GM19023 (cell line): Measurements from ENCODE around the gene OSBPL2.

ENCODE experiments used
- ATAC-seq: cut with Tn5 transposase; IDR thresholded peaks from one replicate; pipeline ENCODE4 v1.9.1; 2021; ENCODE audit warnings: mild to moderate bottlenecking, moderate library complexity; ENCODE audit not compliant: unreplicated experiment

The OSBPL2 gene

DNA sequence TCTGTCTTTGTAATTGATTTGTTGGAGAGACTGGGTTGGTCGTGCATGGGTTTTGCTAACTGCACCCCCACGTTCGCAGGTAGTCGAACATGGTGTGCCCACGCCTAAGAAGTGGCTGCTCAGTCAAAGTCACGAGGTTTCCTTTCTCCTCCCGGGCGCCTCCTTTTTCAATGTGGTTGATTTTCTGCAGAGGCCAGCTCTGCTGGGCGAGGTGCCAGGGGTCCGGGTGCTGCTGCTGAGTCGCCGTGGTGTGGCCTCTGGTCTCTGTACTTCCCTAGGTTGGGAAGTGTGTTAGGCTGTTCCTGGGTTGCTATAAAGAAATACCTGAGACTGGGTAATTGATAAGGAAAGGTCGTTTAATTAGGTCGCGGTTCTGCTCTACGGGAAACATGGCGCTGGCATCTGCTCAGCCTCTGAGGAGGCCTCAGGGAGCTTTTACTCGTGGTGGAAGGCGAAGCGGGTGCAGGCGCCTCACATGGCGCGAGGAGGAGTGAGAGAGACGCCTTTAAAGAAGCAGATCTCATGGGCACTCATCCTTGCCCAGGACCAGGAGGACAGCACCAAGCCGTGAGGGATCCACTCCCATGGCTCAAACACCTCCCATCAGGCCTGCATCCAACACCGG lies 14.1 kb downstream of the OSBPL2 start:
- ATAC-seq: no peak

DNA sequence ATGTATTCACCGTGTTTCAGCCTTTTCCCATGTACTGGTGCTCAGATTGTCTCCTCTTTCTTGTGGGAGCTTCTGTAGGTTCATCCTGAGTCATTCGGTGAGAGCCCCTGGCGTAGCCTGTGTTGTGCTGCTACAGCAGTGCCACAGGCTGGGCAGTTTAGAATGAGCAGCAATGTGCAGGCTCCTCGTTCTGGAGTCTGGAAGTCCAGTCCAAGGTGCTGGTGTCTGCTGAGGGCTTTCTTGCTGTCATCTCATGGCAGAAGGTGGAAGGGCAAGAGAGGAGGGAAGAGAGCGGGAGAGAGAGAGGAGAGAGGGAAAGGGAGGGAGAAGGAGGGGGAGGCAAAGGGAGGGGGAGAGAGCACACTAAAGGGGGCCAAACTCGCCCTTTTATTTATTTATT lies 15.1 kb downstream of the OSBPL2 start:
- no peak for ATAC-seq

DNA sequence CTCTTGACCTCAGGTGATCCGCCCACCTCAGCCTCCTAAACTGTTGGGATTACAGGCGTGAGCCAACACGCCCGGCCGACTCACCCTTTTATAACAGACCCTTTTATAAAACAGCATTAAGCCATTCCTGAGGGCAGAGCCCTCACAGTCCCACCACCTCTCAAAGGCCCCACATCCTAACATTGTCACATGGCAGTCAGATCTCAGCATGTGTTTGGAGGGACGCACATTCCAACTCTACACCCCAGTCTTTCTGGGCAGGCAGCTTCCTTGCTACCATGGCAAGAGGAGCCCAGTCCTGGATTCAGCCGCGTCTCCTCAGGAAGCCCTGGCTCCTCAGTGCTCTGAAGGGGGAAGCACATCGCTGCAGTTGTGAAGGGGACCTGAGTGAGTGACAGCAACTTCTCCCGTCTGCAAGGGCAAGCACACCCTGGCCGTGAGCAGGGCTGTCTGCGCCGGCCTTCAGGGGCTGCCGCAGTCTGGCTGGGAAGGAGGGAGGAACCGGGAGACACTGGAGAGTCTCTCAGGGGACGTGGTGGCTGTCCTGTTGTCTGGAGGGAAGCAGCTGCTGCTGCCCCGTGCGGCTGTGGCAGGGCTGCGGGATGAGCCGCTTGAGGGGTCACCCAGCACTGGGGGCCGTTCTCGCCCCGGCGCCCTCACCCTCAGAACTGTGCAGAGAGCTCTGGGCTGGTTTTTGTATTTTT lies 15.9 kb downstream of the OSBPL2 start:
- no peak for ATAC-seq

DNA sequence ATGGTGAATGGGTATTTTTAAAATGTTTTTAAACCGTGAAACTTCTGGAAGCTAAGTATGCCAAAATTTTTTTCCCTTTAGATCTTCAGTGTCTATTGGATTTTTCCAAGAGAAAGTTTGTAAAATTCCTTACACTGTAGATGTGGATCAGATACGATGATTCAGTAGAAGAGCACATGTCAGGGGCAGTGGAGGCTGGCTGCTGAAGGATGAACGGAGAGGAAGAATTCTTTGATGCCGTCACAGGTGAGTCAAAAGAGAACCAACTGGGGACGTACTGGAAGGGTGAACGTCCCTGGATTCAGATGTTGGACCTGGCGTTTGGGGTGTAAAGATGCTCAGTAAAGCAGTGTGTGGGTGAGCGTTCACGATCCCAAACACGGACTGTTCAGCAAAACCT lies 17.7 kb downstream of the OSBPL2 start:
- ATAC-seq: no peak

DNA sequence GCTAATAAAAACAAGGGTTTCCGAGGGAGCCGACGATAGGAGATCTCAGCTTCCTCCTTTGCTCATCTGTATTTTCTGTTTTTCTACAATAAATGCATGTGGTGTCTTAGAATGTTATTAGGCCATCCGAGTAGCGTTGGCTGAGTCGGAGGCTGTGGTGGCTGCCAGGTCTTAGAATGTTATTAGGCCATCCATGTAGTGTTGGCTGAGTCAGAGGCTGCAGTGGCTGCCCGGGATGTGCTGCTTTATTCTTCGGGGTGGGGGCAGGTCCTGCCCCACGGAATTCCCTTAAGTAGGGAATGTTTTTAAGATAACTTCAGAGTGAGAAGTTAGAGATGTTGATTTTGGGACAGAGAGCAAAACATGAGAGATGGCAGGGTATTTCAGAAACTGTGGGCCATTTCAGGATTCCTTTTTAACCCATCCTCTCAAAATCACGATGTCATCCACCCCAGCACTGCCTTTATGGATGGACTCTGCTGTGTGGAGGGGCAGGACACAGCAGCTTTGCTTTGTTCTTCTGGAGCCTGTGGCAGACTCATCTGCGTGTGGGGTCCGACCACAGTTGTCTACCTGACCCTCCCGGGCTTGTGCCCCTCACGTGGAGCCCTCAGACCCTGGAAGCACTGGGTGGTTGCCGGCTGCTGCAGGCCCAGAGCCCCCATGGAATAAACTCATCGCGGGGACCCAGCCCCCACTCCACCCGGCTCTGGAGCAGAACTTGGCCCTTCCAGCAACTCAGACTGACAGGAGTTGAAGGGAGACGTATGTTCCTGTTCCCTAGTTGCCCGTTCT lies 20.4 kb downstream of the OSBPL2 start:
- ATAC-seq: no peak

DNA sequence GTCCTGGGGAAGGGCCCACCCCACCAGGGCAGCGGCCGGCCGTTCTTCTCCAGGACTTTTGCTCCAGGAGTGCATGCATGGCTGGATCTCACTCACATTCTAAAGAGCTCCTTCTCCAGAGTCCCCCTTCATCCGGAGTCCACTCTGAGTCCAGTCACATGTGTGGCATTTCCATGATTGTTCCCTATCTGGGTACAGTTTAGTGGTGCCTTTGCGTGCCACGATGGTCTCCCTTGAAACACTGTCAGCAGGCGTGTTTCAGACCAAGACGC lies 20.9 kb downstream of the OSBPL2 start:
- ATAC-seq: no peak

DNA sequence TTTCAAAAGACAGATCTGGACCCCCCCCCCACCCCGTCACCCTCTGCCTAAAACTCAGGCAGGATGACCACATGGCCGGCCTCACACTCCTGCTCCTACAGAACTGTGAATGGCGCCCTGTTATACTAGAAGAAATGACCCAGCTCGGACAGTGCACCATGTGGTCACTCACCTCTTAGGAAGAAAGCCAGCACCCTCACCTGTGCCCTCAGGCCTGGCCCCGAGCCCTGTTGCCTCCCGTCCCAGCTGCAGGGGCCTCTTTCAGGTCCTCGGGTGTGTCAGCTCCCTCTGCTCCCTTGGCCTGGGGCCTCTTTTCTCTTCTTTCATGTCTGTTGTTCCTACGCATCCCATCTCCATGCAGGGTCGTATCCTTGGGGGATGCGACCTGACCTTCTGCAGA lies 23.7 kb downstream of the OSBPL2 start:
- ATAC-seq: no peak

DNA sequence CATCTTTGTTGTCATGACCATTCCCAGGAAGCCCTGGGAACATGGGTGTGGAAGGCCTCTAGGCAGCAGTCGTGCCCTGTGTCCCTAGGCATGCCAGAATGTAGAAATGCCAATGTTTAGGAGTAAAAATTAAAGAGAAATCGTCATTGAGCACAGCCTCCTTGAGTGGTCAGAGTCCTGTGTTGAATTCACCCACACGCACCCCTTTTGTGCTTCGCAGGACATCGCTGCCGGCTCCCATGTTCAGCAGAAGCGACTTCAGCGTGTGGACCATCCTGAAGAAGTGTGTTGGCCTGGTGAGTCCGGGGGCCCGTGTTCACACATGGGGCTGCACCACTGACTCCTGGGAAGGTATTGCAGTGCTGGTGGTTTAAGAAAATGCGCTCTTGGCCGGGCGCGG lies 25.1 kb downstream of the OSBPL2 start:
- ATAC-seq: no peak

DNA sequence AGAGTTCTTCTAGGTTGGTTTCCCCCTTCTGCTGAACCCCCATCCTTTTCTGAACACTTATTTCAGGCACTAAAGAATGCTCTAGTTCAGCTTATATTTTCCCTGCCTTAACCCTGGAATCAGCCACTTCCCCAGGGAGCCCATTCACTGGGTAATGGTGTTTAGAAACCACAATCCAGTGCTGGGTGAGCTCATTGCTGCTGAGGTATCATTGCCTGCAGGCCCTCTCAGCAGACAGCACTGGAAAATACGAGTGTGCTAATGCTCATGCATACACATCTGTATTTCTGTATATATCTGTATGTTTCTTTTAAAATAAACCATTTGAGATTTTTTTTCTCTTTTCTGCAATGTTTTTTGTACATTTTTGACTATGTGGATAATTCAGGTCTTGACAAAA lies 27.0 kb downstream of the OSBPL2 start:
- ATAC-seq: no peak

DNA sequence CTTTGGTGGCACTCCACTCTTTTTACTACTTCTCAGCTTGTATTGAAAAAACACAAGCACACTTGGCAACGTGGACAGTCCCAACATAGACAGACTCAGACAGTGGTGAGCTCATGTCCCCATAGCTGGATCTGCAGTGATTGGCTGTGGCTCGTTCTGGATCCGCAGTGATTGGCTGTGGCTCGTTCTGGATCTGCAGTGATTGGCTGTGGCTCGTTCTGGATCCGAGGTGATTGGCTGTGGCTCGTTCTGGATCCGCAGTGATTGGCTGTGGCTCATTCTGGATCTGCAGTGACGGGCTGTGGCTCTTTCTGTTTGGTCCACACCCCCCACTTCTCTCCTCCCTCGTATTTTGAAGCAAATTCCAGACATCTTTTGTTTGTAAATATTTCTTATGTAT lies 28.0 kb downstream of the OSBPL2 start:
- no peak for ATAC-seq

DNA sequence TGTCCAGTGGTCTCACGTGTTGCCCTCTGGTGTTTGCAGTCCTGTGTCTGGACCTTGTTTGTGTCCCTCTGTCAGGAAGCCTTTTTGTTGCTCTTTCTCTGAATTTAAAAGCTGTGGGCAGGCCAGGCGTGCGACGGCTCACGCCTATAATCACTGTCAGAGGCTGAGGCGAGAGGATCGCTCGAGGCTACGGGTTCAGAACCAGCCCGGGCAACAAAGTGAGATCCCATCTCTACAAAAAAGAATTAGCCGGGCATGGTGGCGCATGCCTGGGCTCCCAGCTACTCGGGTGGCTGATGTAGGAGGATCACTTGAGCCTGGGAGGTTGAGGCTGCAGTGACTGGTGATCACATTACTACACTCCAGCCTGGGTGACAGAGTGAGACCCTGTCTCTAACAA lies 28.5 kb downstream of the OSBPL2 start:
- no peak for ATAC-seq

DNA sequence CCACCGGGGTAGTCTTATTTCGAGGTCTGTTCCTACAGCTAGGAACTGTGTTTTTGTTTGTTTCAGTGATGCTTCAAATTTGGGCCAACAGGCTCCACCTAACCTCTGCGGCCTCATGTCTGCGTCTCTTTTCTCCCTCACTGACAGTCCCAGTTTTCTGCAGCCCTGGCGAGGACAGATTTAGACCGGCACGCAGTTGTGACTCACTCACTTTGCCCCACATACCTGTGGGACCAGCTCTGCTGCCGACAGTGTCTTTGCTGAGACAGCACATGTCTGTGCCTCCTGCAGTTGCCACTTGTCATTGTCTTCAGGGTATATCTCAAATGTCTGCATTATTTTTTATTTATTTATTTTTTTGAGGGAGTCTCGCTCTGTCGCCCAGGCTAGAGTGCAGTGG lies 29.2 kb downstream of the OSBPL2 start:
- ATAC-seq: no peak

DNA sequence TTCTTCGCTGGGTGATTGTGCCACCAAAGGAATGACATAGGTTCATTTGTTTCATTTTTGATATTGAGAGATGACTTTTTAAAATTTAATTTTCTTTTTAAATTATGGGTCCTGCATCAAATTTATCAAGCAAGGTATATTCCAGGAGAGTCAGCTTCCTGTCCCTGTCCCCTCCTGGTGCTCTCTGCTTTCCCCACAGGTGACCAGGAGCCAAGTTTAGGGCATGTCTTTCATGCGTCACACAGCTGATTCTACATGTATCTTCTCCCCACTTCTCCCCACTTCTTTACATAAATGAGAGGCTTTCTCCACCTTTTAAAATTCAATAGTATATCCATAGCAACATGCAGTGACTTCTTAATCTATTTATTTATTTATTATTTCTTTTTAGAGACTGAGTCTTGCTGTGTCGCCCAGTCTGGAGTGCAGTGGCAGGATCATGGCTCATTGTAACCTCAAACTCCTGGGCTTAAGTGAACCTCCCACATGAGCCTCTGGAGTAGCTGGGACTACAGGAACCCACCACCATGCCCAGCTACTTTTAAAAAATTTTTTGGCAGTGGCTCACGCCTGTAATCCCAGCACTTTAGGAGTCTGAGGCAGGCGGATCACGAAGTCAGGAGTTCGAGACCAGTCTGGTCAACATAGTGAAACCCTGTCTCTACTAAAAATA lies 30.0 kb downstream of the OSBPL2 start:
- no peak for ATAC-seq

DNA sequence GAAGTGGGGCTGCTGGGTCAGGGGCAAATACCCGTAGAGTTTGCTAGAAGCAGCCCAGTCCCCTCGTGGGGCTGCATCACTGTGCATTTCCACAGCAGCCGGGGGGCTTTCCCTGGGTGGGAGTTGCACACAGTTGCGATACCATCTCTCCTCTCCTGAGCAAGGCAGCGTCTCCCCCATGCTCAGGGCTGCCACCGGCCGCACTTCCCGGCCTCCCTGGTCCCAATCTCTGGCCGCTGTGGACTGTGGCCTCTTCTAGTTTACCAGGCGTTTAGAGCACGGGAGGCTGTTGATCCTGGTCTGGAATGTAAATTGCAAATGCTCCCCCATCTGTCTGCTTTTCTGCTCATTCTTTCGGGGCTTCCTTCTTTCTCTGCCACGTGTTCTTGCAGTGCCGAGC lies 31.1 kb downstream of the OSBPL2 start:
- ATAC-seq: no peak

DNA sequence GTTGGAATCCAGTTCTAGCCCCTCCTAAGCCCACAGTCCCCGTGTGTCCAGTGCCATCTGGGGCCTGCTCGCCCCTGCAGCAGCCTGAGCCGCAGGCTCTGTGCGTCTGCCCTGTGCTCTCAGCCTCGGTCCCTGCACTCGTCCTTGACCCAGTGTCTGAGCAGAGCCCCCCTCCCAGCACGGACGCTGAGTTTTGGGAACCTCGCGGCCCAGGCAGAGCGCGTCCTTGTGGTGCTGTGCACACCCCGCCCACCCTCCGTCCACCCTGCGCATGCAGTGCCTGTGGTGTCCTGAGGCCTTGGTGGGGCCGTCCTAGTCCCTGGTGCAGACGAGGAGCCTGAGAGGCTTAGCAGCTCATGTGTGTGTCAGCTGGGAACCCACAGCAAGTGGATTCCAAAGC lies 31.6 kb downstream of the OSBPL2 start:
- ATAC-seq: no peak

DNA sequence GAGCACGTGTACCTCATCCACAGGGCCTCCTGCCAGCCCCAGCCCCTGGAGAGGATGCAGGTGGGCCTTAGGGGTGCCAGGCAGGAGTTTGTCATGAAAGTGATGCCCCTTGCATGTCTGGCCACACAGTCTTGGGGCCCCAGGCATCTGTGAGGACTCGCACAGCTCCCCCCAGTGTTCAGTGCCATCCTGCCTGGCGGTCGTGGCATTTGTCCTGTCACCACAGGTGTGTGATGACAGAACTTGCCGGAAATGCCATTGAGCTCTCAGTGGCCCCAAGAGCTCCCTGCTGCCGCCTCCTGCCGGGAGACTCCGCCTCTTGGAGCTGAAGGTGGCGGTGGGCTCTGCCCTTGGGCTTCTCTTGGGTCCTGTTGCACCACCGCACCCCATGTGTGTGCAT lies 33.9 kb downstream of the OSBPL2 start:
- ATAC-seq: no peak

DNA sequence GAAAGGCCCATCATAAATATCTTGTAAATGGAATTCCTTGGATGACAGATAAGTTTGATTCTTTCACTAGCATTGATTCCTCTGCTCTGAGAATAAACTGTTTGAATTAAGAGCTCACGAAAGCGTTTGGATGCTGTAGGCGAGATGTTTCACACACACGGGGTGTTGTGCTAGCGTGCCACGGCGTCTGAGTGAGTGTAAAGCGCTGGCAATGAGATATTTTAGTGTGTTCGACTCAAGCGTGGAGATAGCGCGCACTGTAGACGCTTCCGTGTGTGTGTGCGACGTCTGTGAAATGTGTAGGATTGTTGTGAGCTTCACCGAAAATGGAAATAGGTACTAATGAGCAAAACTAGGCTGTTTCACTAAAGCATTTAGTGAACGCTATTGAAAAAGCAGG lies 35.1 kb downstream of the OSBPL2 start:
- ATAC-seq: no peak

DNA sequence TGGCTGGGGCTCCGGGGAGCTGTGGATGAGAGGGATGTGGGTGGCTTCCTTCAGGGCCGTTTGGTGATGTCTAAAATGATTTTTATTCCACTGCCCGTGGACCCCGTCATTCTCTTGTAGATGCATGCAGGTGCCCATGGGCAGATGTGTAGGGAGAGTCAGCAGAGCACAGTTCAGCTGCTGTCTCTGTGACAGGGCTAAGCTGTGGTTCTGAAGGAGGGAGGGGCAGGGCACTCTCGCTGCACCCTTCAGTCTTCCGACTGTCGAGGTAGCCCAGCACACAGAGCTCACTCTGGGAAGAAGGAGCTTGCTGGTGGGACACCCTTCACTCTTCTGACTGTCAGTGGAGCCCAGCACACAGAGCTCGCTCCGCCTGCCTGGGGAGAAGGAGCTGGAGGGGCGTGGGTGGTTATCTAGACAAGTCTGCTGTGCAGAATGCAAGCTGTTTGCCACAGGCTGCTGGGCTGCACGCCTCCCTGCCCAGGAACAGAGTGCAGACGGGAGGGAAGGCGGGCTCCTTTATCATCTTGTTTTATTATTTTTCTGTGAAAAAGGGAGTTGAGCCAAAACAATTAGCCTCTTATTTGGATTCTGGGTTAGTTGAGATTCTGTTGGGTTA lies 36.1 kb downstream of the OSBPL2 start:
- ATAC-seq: no peak

DNA sequence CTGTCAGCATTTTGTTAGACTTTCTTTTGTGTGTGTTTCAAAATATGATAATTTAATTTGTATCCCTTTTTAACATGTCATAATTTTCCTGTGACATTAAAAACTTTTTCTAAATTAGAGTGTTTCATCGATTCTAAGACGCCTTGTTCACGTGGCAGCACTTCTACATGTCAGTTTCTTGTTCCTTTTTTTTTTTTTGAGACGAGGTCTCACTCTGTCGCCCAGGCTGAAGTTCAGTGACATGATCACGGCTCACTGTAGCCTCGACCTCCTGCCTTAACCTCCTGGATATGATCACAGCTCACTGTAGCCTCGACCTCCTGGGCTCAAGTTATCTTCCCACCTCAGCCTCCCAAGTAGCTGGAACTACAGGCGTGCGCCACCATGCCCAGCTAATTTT lies 36.9 kb downstream of the OSBPL2 start:
- ATAC-seq: no peak

DNA sequence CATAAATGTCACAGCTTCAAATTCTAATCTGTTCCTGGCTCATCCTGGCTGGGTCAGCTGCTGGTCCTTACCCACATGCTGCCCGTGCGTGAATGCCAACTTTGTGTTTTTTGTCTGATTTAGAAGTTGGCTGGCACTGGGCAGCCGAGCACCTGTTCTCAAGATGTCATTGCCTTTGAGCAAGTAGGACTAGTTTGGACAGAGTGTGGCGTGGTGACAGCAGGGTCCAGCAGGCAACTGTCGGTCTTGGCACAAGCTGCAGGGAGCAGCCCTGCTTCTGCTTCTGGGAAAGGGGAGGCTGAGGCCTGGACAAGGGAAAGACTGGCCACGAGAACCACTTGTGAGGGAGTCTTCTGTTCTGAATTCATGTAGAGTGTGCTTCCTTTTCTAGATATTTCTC lies 38.1 kb downstream of the OSBPL2 start:
- ATAC-seq: no peak

DNA sequence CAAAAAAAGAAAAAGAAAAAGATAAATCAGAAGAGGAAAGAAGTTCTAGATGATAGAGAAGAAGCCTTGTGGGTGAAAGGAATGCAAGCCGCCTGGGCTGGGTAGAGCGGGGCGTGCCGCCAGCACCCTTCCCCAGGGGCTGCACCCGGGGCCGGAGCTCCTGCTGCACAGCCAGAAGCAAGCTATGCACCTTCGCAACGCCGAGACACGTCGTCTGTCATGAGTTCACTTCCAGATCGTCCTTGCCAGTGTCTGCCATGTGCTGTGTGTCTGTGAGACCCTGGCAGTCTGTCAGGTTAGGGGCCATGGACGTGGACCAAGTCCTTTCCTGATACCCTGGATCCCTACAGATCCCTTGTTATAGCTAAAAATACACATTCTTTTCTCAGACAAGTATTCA lies 38.9 kb downstream of the OSBPL2 start:
- no peak for ATAC-seq

DNA sequence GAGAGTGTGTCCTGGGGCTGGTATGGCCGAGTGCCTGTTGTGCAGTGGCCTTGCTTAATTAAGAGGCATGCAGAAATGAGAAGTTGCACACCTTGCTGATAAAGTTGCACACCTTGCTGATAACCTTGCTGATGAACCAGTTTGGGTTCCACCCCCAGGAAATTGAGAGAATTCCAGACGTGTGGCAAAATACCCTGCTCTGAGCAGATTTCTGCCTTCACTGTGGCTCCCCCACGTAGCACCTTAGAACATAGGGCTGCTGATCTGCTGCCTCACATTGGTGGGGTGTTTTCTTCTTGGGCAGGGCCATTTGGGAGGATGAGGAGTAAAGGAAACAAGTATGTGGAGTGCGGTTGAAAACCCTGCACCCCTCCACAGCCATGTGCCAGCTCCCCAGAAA lies 42.0 kb downstream of the OSBPL2 start:
- no peak for ATAC-seq
